ENCODE measurements around the gene TF. TPM values are rescaled to one million over a fixed set of nuclear protein-coding genes. Genes with fewer than 3 reads are reported as not detected.

Gene TF
- total and polyA plus RNA-seq, 10 of the 15 experiments (the other 5 are each of a cell fraction or from before 2014, with no cell fraction given) = under 0.01 to 8.9 (median 0.05) TPM; not detected in 1

- SMC1A ChIA-PET (ENCODE audit: uncharacterized antibody, unreplicated experiment) = no interaction called here
- Histone ChIP-seq H2AFZ (ENCODE audit: control insufficient read depth, low read depth, low read length) (no peak overlapping the region), H3K4me1 (ENCODE audit: control insufficient read depth, insufficient read depth, low read length) (no peaks in the 10 kb centered on the region), H3K79me2 (ENCODE audit: control insufficient read depth, insufficient read depth, low read length) (no peaks in the 10 kb centered on the region), H3K9ac (ENCODE audit: control insufficient read depth, insufficient read depth, low read length) (no peak overlapping the region), H3K9me3 (replicated peaks; ENCODE audit: control insufficient read depth, insufficient read depth, low read length) (no peaks in the 10 kb centered on the region), H3K4me2 (ENCODE audit: control insufficient read depth, insufficient read depth) (no peak overlapping the region), H3K27ac (ENCODE audit: control insufficient read depth, insufficient read depth) (no peak overlapping the region), H3K36me3 (ENCODE audit: control insufficient read depth in 2 of 2, insufficient read depth in 2 of 2, low read length in 1 of 2) (no peaks in the 10 kb centered on the region), H3K4me3 (no peak overlapping the region), H4K20me1 (ENCODE audit: control insufficient read depth, insufficient read depth) (no peaks in the 10 kb centered on the region), H3K27me3 (replicated peaks in 1 of 2; ENCODE audit: control insufficient read depth in 2 of 2, insufficient read depth in 2 of 2, low read length in 1 of 2) (peaks cover 0 to 1% of the 10 kb centered on the region in 2 experiments; a peak in 2 of 4 replicates)
- TF ChIP-seq GATAD2B (conservative IDR thresholded peaks at IDR 0.05; ENCODE audit: low read depth) = no peak
- no peak for TF ChIP-seq BRCA1 (IDR thresholded peaks at IDR 0.05; ENCODE audit: low read depth, low read length)
- no peak for TF ChIP-seq BACH1 (IDR thresholded peaks at IDR 0.05; ENCODE audit: borderline replicate concordance)
- no peak for TF ChIP-seq NFYA (IDR thresholded peaks at IDR 0.05; ENCODE audit: borderline replicate concordance, low read depth, low read length)
- TF ChIP-seq RELA (IDR thresholded peaks at IDR 0.05; ENCODE audit: borderline replicate concordance, partially characterized antibody) = no peak
- TF ChIP-seq EED (IDR thresholded peaks at IDR 0.05; ENCODE audit: low read depth) = no peak
- TF ChIP-seq NKRF (conservative IDR thresholded peaks at IDR 0.05) = no peak
- no peak for TF ChIP-seq PAX8 (IDR thresholded peaks at IDR 0.05)
- TF ChIP-seq NR2C1 (IDR thresholded peaks at IDR 0.05) = no peak
- TF ChIP-seq MYB (IDR thresholded peaks at IDR 0.05; ENCODE audit: borderline replicate concordance, low read depth, low read length) = no peak
- TF ChIP-seq EZH2 (IDR thresholded peaks at IDR 0.05; ENCODE audit: borderline replicate concordance, control insufficient read depth, low read depth, low read length) = no peak
- TF ChIP-seq SMARCA5 (IDR thresholded peaks at IDR 0.05) = no peak
- no peak for TF ChIP-seq KLF5 (IDR thresholded peaks at IDR 0.05; ENCODE audit: partially characterized antibody)
- TF ChIP-seq POU2F2 (IDR thresholded peaks at IDR 0.05; ENCODE audit: borderline replicate concordance, low read depth, low read length) = no peak
- no peak for TF ChIP-seq SIX5 (IDR thresholded peaks at IDR 0.05; ENCODE audit: low read depth, low read length, severe bottlenecking)
- TF ChIP-seq KDM1A (IDR thresholded peaks at IDR 0.05; ENCODE audit: borderline replicate concordance) = no peak
- no peak for TF ChIP-seq NFXL1 (IDR thresholded peaks at IDR 0.05; ENCODE audit: borderline replicate concordance)
- TF ChIP-seq E4F1 (IDR thresholded peaks at IDR 0.05; ENCODE audit: borderline replicate concordance, partially characterized antibody) = no peak
- TF ChIP-seq E2F8 (IDR thresholded peaks at IDR 0.05; ENCODE audit: low read depth, partially characterized antibody) = no peak
- no TSS peak for BruUV-seq (replicated peaks)
- FAIRE-seq (no peak), DNase-seq (ENCODE audit: low read depth, low spot score) (no peak), ATAC-seq (no peak)
- WGBS (ENCODE audit: insufficient coverage, insufficient replicate concordance, low lambda C conversion rate, missing lambda C conversion rate) = 9% methylated on average over 3 of the region's 3 CpGs
- POLR2A ChIA-PET = interaction anchor here (0.7 kb wide), 1 partner anchor 464 kb away, joined by 3 read pairs; no protein-coding TSS in a partner anchor
- intact Hi-C loops (cut with micrococcal nuclease; ENCODE audit: unreplicated experiment) = no loop called here
- in situ Hi-C loops (cut with MboI) = no loop called here
- RAD21 ChIA-PET (ENCODE audit: unreplicated experiment) = no interaction called here
- CTCF ChIA-PET = no interaction called here
These were observed 27.5 kb downstream of the TF start for GRCh38 chr3:133773732-133774131.

Measured in GM12878 (cell line).